GM19240 (cell line): ENCODE measurements around the gene MIDN.
A peak's percentile ranks its signal among the peaks of the same experiment; 100 is the strongest.

Source experiments
- DNase-seq: peaks from one replicate; pipeline ENCODE4 v3.0.0; 2011; ENCODE audit warnings: low spot score; ENCODE audit not compliant: insufficient read length

Gene MIDN

DNA sequence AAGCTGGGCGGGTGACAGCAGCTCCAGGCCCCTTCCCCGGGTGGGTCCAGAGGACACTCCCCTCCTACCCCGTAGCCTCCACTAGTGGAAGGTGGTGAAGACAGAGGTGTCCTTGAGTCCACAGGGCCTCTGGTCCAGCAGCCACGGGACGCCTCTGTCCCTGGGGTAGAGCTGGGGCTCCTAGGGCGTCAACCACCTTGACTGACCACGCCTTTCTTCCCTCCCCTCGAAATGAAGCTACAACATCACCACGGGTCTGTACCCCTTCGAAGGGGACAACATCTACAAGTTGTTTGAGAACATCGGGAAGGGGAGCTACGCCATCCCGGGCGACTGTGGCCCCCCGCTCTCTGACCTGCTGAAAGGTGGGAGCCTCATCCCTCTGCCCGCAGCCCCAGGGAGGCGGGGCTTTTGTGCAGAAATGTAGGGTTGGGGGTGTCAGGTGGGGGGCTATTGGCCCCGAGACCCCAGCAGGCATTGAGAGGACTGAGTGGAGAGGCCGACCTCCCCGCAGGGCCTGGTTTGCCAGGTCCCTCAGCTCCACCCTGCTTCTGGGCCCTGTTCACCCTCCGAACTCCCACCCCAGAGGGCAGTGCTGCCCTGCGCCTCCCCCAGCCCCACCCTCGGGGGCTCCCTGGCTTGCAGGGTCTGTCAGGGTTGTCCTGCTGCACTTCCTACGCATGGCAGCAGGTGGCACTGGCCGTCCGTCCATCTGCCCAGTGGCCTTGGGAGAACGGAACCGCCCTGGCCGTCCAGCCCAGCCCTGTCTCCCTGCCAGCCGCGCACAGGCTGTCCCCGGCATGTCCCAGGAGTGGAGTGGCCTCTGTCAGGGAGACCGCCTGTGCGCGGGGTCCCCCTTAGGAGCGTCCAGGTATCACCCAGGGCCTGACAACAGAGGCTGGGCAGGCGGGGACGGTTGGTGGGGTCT, 27.1 kb upstream of the MIDN start:
- no peak for DNase-seq

DNA sequence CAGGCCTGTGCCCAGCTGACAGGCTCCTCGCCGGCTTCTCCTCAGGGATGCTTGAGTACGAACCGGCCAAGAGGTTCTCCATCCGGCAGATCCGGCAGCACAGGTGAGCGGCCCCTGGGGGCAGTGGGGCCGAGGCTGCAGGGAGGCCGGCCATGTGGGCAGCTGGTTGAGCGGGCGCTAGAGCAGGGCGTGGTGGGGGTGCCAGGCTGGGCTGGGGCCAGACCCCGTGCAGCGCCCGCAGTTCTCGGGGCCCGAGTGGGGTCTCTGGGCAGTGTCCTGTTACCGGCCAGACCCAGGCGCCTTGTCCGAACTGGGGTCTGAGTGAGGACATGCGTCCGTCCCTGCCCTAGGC, 26.5 kb upstream of the MIDN start:
- no peak for DNase-seq

DNA sequence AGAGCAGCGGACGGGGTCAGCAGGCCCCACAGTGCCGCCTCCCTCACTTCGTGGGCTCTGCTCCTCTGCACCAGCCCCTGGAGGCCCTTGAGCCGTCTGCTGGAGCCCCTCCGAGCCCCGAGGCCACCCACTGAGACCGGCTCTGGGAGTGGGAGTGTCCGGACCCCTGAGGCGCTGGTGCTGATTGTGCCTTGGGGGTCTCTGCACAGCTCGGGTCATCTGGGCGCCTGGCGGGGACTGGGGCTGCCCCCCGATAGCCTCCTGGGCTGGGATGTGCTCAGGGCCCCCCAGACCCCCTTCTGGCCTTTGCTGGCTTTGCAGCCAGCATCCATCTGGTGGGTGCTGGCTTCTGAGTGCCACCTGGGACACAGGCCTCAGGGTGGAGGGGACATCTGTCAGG, 26.0 kb upstream of the MIDN start:
- DNase-seq, result no peak

DNA sequence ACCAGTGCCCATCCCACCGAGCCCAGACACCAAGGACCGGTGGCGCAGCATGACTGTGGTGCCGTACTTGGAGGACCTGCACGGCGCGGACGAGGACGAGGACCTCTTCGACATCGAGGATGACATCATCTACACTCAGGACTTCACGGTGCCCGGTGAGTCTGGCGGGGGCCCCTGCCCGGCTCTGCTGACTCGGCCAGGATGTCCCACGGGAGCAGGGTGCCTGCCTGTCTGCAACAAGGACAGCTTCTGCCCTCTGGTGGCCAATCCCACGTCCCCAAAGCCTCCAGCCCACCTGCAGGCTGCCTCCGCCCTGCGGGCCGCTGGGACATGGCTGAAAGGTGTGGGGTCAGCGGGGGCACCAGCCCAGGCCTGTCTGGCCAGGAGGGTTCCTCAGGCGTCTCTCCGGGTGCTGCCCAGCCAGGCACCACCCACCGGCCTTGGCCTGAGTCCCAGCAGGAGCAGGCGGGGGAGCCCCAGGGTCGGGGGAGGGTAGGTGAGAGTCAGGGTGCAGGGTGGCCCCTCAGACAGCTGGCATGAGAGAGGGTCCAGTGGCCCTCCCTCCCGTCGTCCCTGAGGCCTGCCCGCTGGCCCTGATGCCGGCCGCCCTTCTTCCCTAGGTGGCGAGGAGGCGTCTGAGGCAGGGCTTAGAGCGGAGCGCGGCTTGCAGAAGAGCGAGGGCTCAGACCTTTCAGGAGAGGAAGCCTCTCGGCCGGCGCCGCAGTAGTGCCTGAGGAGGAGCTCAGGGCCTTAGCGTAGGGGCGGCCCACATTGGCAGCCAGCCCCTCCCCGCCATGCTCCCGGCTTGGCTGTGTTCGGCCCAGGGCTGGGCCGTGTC, 25.1 kb upstream of the MIDN start:
- DNase-seq, result peak; percentile 84

DNA sequence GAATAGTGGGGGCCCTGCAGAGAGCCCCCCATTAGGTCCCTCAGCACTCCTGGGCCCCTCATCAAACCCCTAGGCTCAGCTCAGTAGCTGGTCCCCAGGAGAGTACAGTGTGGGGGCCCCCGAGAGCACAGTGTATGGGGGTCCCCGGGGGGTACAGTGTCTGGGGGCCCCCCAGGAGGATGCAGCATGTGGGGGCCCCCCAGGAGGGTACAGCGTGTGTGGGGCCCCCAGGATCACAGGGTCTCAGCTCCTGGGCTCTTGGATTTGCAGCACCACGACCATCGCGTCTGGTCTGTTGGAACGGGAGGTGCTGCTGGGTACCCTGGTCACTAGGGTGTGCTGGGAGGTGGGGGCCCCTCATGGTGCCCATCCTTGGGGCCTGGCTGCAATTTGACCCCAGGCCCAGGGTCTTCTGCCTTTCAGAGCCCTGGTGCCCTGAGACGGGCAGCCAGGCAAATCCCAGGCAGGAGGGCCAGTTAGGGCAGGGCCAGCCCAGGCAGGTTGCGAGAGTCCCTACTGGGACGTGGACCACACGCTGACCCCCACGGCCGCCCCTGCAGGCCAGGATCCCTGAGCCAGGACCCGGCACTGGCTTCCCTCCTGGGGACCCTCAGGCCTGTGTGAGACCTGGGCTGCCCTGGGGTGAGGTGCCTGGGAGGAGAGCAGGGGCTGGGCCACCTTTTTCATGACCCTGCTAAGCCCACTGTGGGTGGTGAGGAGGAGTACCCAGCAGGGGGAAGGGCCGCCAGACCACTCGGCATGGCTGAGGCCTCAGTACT, 24.1 kb upstream of the MIDN start:
- DNase-seq, result no peak

DNA sequence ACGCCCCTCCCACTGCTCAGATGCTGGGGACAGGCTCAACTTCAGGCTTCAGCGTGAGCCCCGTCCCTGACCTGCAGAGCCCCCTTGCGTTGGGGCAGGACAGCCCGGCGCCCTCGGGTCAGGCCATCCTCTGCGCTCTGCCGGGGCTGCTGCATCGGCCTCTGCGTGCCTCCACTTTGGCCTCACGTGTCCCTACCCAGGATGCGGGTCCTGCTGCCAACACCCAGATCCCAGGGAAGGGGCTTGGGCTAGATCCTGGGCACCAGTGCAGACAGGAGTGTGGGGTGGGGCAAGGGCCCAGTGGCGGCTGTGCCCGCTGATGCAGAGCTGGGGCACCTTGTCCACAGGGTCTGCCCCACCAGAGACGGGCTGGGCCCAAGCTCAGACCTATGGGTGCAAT, 23.5 kb upstream of the MIDN start:
- DNase-seq, result no peak

DNA sequence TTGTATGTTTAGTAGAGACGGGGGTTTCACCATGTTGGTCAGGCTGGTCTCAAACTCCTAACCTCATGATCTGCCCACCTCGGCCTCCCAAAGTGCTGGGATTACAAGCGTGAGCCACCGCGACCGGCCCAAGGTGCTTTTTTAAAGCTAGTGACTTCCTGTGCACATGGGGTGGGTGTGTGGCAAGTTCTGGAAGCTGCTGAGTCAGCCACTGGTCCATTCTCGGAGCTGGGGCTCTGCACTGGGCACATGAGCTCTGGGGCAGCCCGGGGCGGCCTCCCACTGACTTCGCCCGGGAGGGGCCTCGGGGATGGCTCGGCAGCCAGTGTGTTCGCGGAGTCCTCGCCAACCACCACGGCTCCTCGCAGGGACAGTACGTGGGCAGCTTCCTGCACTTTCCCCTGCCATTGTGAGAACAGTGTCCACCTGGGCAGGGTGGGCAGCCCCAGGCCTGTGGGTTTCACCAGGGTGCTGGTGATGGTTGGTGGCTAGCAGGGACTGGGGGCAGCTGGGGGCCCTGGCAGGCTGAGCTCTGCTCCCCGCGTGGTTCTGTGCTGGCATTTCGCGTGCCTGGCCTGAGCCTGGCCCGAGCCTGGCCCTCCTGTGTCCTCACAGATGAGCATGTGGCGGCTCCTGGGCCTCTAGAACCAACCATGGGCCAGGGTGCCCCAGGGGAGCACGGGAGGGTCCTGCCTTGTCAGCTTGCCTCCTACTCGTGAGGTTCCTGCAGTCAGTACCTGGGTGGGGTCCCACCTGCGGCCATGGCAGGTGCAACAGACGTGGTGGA, 22.8 kb upstream of the MIDN start:
- DNase-seq, result no peak

DNA sequence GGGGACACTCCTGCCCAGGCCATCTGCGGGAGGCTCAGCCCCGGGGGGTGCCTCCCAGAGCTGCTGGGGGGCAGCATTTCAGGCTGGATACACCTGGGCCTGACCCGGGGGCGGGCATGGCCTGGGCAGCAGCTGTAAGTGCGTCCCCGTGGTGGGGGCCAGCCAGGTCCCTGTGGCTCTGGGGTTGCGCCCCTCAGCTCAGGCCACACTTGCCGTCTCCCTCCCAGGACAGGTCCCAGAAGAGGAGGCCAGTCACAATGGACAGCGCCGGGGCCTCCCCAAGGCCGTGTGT, 22.2 kb upstream of the MIDN start:
- no peak for DNase-seq

DNA sequence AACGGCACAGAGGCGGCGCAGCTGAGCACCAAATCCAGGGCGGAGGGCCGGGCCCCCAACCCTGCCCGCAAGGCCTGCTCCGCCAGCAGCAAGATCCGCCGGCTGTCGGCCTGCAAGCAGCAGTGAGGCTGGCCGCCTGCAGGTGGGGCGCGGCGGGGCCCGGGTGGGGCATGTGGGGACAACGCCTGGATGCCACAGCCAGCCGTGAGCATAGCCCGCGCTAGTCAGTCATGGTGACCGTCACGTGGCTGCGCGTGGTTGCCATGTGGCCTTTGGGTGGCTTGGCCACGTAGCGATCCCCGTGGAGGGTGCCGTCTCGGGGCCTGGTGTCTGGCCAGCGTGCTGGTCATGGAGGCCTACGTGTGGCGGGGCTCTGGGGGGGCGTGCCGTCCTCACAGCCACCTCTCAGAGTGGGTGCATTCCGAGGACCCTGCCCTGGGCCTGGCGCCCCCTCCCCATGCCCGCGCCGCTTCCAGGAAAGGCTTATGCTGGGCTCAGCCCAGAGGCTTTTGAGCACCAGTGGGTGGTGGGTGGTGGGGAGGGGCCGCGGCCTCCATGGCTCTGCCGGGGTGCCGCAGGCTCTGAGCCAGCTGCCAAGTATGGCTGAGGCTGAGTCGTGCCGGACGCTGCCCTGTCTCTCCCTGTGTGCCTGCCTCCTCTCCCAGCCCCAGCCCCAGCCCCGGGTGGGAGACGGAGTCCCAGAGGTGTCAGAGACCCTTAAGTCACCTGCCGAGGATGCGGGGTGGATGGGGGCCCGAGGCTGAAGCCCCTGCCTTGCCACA, 21.7 kb upstream of the MIDN start:
- no peak for DNase-seq

DNA sequence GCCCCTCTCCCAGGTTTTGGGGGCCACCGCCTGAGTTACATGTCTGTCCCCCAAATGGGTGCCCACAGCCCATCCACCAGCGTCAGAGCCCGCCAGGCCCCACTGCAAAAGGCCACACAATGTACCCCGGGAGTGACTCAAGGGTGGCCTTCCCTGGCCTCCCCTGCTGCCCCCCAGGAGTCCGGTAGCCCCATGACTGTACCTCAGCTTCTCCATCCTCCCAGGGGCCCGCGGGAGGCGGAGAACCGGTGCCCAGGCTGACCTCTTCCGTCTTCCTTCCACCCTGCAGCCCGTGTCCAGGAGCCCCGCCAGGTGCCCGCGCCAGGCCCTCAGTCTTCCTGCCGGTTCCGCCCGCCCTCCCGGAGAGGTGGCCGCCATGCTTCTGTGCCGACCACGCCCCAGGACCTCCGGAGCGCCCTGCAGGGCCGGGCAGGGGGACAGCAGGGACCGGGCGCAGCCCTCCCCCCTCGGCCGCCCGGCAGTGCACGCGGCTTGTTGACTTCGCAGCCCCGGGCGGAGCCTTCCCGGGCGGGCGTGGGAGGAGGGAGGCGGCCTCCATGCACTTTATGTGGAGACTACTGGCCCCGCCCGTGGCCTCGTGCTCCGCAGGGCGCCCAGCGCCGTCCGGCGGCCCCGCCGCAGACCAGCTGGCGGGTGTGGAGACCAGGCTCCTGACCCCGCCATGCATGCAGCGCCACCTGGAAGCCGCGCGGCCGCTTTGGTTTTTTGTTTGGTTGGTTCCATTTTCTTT, 20.9 kb upstream of the MIDN start:
- no peak for DNase-seq

DNA sequence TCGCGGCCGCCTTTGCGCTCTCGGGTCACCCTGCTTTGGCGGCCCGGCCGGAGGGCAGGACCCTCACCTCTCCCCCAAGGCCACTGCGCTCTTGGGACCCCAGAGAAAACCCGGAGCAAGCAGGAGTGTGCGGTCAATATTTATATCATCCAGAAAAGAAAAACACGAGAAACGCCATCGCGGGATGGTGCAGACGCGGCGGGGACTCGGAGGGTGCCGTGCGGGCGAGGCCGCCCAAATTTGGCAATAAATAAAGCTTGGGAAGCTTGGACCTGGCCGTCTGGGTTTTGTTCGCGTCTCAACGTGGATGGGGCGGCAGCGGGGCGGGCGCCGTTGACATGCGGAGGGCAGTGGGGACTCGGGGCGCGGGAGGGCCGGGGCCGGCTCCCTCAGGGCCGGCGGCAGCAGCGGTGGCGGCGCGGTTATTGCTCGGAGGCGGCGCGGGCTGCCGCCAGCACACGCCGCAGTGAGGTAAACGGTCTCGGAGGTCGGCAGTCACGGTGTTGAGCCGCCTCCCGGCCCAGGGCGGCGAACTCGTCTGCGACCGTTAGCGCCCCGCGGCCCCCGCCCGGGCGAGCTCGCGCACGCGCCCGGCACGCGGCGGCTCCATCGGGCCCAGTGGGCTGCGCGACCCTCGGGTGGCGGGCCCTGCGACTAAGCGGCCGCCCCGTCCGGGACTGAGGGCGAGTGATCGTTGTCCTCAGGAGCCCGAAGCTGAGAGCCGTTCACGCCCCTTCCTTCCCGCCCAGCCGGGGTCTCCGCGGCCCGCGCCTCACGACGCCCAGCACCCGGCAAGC, 20.0 kb upstream of the MIDN start:
- no peak for DNase-seq

DNA sequence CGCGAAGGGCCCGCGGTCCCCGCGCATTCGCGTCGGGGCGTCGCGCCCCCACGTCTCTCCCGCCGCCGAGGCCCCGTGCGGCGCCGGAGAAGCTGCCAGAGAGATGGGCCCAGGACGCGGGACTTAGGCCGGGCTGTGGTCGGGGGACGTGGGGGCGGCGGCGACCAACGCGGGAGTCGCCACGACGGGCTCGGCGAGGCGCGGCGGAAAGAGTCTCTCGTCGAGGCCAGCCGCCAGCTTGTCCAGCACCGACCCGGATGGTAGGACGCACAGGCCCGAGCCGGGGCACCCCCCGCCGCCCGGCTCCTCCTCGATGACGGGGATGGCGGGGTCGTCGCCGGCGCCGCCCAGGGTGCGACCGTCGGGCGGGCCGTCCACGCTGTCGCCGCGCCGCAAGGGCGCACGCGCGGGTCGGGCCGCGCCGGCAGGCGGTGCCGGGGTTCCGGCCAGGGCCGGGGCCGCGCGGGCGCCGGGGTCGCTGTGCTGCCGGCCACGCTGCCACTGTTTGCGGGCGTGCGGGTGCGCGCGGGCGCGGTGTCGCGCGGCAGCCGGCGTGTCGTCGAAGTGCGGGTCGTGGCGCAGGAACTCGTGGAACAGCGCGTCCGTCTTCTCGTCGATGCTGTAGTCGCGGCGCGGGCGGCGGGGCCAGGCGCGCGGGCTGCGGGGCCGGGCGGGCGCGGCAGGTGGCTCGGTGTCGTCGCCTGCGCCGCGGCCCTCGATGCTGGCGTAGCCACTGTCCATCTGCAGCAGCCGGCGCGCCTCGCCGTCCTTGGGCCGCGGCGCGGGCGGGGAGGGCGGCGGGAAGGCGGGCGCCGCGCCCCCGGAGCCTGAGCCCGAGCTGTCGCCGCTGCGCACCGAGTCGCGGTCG, 19.1 kb upstream of the MIDN start:
- DNase-seq, result no peak

DNA sequence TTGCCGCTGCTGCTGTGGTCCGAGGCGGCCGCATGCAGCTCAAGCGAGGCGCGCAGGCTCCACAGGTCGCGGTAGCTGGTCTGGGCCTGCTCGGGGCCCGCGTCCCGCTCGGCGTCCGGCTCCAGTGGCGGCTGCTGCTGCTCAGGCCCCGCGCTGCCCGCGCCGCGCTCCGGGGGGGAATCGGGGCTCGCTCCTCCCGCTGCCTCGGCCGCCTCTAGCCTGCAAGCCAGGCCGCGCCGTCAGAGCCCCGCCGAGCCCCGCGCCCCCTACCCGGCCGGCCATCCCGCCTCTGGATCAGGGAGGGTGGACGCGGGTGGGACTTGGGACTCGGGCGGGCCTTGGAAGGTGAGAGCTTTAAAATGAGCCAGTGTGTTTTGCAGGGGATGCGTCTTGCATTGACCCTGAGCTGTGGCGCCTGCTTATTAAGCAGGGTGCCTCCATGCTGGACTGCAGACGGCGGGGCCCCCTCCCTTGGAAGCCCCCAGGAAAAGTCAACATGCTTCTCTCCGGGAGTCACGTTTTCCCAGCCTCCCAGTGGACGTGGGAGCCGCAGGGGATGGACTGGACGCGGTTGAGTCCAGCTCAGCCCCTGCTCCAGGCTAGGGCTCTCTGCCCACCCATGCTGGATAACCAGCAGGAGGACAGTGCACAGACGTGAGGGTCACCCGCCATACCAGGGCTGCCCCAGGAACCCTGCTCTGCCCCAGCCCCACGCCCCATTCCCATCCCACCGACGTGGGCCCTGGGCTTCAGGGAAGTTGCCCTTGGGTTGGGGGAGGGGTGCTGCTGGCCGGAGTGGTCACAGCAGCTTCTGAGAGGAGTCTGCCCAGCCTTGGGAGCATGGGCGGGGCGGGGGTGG, 18.2 kb upstream of the MIDN start:
- no peak for DNase-seq

DNA sequence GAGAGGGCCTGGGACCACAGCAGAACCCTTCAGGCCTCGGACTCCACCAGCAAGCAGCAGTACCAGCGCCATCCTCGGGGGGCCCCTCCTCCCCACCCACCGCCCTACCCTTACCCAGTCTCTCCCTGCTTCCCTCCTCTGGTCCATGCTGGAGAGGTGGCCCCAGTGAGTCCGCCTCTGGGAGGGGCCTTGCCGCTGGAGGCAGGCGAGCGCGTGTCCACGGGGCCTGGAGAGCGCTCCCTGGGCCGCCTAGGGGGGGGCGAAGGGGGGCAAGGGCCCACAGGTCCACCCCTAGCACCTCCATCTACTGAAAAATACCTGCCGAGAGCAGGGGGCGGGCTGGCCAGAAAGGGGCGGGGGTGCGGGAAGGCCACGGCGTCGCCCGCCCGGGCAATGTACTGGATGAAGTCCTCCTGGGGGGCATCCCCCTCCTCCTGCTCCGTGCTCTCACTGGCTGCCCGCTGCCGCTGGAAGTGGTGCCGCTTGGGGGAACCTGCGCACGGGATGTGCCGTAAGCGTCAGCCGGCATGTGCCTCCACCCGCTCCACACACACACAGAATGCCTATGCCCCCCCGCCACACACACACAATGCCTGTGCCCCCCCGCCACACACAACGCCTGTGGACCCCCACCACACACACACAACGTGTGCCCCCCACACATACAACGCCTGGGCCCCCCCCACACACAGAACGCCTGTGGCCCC, 17.4 kb upstream of the MIDN start:
- no peak for DNase-seq

DNA sequence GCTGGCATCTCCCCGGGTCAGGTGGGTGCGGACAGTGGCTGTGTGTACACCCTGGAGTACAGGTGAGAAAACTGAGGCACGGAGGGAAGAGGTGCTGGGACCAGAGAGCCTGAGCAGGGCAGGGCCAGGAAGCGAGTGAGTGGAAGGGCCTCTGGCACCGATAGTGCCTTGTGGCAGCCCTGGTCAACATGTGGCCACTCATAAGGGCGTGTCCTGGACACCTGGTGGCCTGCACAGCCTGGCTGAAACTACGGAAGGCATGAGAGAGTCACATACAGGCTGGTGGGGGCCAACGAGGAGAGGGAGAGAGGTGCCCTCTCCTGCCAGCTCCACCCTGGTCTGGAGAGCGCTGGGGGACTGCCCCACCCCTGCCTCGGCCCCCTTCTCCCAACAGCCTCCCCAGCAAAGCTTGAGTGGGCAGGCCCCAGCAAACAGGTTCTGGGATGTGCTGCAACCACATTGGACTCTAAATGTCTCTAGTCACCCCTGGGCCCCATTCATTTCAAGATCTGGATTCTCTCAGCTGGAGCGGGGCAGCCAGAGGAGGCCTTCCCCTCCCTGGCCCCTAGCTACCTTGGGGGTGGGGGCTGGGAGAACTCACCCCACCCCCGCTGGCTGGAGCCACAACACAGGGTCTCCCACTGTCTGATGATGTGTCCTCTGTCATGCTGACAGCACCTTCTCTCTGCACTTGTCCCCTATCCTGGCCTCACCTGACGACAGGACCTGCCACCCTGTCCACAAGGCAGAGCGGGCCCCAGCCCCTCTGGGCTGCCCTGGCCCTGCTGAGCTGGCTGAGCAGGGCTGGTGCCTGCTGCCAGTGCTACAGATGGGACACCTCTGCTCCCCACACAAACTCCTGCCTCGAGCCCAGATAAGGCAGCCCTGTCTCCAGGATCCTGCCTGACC, 16.4 kb upstream of the MIDN start:
- DNase-seq, result no peak
